Measurements from ENCODE around the gene RASGEF1C.

RASGEF1C gene

GRCh38 chr5:180159756-180160155 lies 49.3 kb downstream of the RASGEF1C start:
- DNase-seq, result no peak

- DNase-seq, result no peak
Measured at GRCh38 chr5:180157866-180158265, 51.1 kb downstream of the RASGEF1C start.

GRCh38 chr5:180156141-180156540 lies 52.9 kb downstream of the RASGEF1C start:
- DNase-seq, result no peak

- DNase-seq, result no peak
Measured at GRCh38 chr5:180155365-180155926, 53.6 kb downstream of the RASGEF1C start.

- no peak for DNase-seq
Measured at GRCh38 chr5:180154821-180155364, 54.1 kb downstream of the RASGEF1C start.

- DNase-seq, result no peak
Measured at GRCh38 chr5:180153991-180154390, 55.0 kb downstream of the RASGEF1C start.

GRCh38 chr5:180153099-180153498 lies 55.9 kb downstream of the RASGEF1C start:
- no peak for DNase-seq

GRCh38 chr5:180143656-180144364 lies 65.2 kb downstream of the RASGEF1C start:
- DNase-seq, result no peak

- no peak for DNase-seq
Measured at GRCh38 chr5:180142824-180143610, 66.0 kb downstream of the RASGEF1C start.

- no peak for DNase-seq
Measured at GRCh38 chr5:180142021-180142765, 66.8 kb downstream of the RASGEF1C start.

- no peak for DNase-seq
Measured at GRCh38 chr5:180141068-180141660, 67.8 kb downstream of the RASGEF1C start.

GRCh38 chr5:180140571-180140970 lies 68.4 kb downstream of the RASGEF1C start:
- no peak for DNase-seq

GRCh38 chr5:180140079-180140554 lies 68.9 kb downstream of the RASGEF1C start:
- DNase-seq, result no peak

- no peak for DNase-seq
Measured at GRCh38 chr5:180139731-180140055, 69.3 kb downstream of the RASGEF1C start.

- no peak for DNase-seq
Measured at GRCh38 chr5:180138976-180139730, 69.9 kb downstream of the RASGEF1C start.

- DNase-seq, result no peak
Measured at GRCh38 chr5:180138214-180138975, 70.6 kb downstream of the RASGEF1C start.

- no peak for DNase-seq
Measured at GRCh38 chr5:180137401-180138213, 71.4 kb downstream of the RASGEF1C start.

- DNase-seq, result no peak
Measured at GRCh38 chr5:180136630-180137381, 72.2 kb downstream of the RASGEF1C start.

- DNase-seq, result no peak
Measured at GRCh38 chr5:180135967-180136629, 72.9 kb downstream of the RASGEF1C start.

Measured in CD4-positive, alpha-beta T cell treated with Interleukin-17A for 1 hour (primary cell).